Measurements from ENCODE around the gene PMPCA. TPM values are rescaled to one million over a fixed set of nuclear protein-coding genes. Genes with fewer than 3 reads are reported as not detected.

PMPCA gene
- total and polyA plus RNA-seq, 2 of the 13 experiments (the other 11 are each of a cell fraction or from before 2014, with no cell fraction given) = 70.2 to 88.4 TPM

DNA sequence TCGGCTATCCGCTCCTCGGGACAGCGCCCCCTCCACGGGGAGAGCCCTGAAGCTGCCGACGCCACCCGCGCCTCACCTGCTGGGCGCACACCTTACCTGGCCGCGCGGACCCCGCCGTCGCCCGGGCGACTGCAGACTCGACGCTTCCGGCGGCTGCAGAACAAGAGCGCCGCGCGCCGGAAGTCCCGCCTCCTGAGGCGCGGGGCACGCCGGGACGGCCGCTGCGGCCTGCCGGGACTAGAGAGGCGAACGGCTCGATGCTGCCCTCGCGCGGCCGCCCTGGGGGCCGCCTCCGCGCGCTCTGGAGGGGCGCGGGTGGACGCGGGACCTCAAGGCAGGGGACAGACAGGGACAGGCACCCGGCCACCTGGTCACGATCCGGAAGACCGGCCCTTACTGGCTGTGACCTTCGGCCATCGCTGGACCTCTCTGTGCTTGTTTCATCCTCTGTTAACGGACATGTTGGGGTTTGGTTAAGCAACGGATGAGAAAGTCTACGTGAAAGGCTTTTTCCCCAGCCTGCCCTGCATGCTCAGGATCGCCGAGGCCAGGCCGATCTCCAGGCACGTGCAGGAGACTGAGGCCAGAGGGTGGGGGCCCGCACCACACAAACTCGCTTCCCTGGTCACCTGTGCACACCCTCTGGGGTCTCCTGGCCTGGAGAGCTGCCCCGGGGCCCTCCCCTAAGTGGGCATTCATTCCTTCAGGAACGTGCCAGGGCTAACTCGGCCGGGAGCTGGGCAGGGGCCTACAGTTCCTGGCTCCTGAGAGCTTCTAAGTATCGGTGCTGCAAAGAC is 10.2 kb upstream of the PMPCA start, which contains the start of gene SNAPC4 (continued):
- TF ChIP-seq, protein P1, sequence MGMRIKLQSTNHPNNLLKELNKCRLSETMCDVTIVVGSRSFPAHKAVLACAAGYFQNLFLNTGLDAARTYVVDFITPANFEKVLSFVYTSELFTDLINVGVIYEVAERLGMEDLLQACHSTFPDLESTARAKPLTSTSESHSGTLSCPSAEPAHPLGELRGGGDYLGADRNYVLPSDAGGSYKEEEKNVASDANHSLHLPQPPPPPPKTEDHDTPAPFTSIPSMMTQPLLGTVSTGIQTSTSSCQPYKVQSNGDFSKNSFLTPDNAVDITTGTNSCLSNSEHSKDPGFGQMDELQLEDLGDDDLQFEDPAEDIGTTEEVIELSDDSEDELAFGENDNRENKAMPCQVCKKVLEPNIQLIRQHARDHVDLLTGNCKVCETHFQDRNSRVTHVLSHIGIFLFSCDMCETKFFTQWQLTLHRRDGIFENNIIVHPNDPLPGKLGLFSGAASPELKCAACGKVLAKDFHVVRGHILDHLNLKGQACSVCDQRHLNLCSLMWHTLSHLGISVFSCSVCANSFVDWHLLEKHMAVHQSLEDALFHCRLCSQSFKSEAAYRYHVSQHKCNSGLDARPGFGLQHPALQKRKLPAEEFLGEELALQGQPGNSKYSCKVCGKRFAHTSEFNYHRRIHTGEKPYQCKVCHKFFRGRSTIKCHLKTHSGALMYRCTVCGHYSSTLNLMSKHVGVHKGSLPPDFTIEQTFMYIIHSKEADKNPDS (CRISPR knock-in tag; IDR thresholded peaks at IDR 0.05) = 0 out of 2 replicates have a peak, but pooled peaks have one; percentile 52
- TF ChIP-seq ZNF724P (CRISPR knock-in tag; IDR thresholded peaks at IDR 0.05; ENCODE audit: borderline replicate concordance) = no peak
- TF ChIP-seq, protein P2, sequence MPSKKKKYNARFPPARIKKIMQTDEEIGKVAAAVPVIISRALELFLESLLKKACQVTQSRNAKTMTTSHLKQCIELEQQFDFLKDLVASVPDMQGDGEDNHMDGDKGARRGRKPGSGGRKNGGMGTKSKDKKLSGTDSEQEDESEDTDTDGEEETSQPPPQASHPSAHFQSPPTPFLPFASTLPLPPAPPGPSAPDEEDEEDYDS (CRISPR knock-in tag; IDR thresholded peaks at IDR 0.05) = peak; percentile 56; the same call in 1 of the 2 replicates
- TF ChIP-seq HNRNPK (IDR thresholded peaks at IDR 0.05; ENCODE audit: low read depth, low read length, poor library complexity, severe bottlenecking) = peak; percentile 14
- TF ChIP-seq ZFAT (CRISPR knock-in tag; conservative IDR thresholded peaks at IDR 0.05) = no peak
- TF ChIP-seq KAT8 (CRISPR knock-in tag; IDR thresholded peaks at IDR 0.05) = peak; percentile 83
- TF ChIP-seq SMC3 (IDR thresholded peaks at IDR 0.05; ENCODE audit: low read length) = peak; percentile 24; the same call in 1 of the 2 replicates
- peak; percentile 91 for TF ChIP-seq AKAP8 (CRISPR knock-in tag; IDR thresholded peaks at IDR 0.05)
- no peak for TF ChIP-seq ZNF34 (CRISPR knock-in tag; IDR thresholded peaks at IDR 0.05; ENCODE audit: borderline replicate concordance)
- TF ChIP-seq, protein P3, sequence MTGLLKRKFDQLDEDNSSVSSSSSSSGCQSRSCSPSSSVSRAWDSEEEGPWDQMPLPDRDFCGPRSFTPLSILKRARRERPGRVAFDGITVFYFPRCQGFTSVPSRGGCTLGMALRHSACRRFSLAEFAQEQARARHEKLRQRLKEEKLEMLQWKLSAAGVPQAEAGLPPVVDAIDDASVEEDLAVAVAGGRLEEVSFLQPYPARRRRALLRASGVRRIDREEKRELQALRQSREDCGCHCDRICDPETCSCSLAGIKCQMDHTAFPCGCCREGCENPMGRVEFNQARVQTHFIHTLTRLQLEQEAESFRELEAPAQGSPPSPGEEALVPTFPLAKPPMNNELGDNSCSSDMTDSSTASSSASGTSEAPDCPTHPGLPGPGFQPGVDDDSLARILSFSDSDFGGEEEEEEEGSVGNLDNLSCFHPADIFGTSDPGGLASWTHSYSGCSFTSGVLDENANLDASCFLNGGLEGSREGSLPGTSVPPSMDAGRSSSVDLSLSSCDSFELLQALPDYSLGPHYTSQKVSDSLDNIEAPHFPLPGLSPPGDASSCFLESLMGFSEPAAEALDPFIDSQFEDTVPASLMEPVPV (CRISPR knock-in tag; IDR thresholded peaks at IDR 0.05) = peak; percentile 84
- TF ChIP-seq RBFOX2 (IDR thresholded peaks at IDR 0.05; ENCODE audit: low read depth, low read length) = peak; percentile 90
- peak; percentile 68; the same call in 1 of the 2 replicates for TF ChIP-seq ZNF160 (CRISPR knock-in tag; IDR thresholded peaks at IDR 0.05)
- peak; percentile 81; the same call in 1 of the 2 replicates for TF ChIP-seq ZSCAN21 (CRISPR knock-in tag; IDR thresholded peaks at IDR 0.05; ENCODE audit: borderline replicate concordance)
- TF ChIP-seq ZNF567 (CRISPR knock-in tag; IDR thresholded peaks at IDR 0.05; ENCODE audit: borderline replicate concordance) = 0 out of 2 replicates have a peak, but pooled peaks have one; percentile 68
- peak; percentile 94 for TF ChIP-seq GABPB1 (CRISPR knock-in tag; IDR thresholded peaks at IDR 0.05)
- no peak for TF ChIP-seq GFI1 (CRISPR knock-in tag; IDR thresholded peaks at IDR 0.05; ENCODE audit: borderline replicate concordance)
- TF ChIP-seq POLR2G (IDR thresholded peaks at IDR 0.05; ENCODE audit: low read depth, low read length) = peak; percentile 87
- peak; percentile 78; the same call in 1 of the 2 replicates for TF ChIP-seq MAF1 (CRISPR knock-in tag; IDR thresholded peaks at IDR 0.05; ENCODE audit: borderline replicate concordance)
- TF ChIP-seq KAT2B (IDR thresholded peaks at IDR 0.05; ENCODE audit: borderline replicate concordance, low read depth, low read length) = no peak
- TF ChIP-seq ZNF713 (CRISPR knock-in tag; IDR thresholded peaks at IDR 0.05) = 0 out of 2 replicates have a peak, but pooled peaks have one; percentile 91
- TF ChIP-seq, protein P4, sequence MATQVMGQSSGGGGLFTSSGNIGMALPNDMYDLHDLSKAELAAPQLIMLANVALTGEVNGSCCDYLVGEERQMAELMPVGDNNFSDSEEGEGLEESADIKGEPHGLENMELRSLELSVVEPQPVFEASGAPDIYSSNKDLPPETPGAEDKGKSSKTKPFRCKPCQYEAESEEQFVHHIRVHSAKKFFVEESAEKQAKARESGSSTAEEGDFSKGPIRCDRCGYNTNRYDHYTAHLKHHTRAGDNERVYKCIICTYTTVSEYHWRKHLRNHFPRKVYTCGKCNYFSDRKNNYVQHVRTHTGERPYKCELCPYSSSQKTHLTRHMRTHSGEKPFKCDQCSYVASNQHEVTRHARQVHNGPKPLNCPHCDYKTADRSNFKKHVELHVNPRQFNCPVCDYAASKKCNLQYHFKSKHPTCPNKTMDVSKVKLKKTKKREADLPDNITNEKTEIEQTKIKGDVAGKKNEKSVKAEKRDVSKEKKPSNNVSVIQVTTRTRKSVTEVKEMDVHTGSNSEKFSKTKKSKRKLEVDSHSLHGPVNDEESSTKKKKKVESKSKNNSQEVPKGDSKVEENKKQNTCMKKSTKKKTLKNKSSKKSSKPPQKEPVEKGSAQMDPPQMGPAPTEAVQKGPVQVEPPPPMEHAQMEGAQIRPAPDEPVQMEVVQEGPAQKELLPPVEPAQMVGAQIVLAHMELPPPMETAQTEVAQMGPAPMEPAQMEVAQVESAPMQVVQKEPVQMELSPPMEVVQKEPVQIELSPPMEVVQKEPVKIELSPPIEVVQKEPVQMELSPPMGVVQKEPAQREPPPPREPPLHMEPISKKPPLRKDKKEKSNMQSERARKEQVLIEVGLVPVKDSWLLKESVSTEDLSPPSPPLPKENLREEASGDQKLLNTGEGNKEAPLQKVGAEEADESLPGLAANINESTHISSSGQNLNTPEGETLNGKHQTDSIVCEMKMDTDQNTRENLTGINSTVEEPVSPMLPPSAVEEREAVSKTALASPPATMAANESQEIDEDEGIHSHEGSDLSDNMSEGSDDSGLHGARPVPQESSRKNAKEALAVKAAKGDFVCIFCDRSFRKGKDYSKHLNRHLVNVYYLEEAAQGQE (IDR thresholded peaks at IDR 0.05; ENCODE audit: borderline replicate concordance in 1 of 2, low read depth in 1 of 2, low read length in 2 of 2) = peak in 1 of 2 experiments; percentile 57; a peak in 1 of 4 replicates

All from HepG2 (cell line).